Prostate gland (tissue), 2 donors: ENCODE results near the gene VAPB.

Source experiments
- POLR2A ChIP-seq: fragments of 450-650 bp; IDR thresholded peaks from one replicate; pipeline ENCODE4 v1.6.1; 2016; ENCODE audit warnings: antibody characterized with exemption, mild to moderate bottlenecking
- POLR2AphosphoS5 ChIP-seq: sonication (generic); formaldehyde crosslinking; IDR thresholded peaks from one replicate; pipeline ENCODE4 v1.6.1; 2017; ENCODE audit warnings: antibody characterized with exemption
- TF ChIP-seq, protein P1 (sequence below), 4 experiments: fragments of 200-600 bp in 2 of 4; fragments of 450-650 bp in 2 of 4; sonication (generic) in 2 of 4; IDR thresholded peaks; 1 replicate in 3 of 4; 2 replicates in 1 of 4; pipeline ENCODE4 v1.5.1; 2016 to 2019; ENCODE audit warnings: antibody characterized with exemption in 4 of 4, mild to moderate bottlenecking in 2 of 4, moderate library complexity in 2 of 4

DNA sequence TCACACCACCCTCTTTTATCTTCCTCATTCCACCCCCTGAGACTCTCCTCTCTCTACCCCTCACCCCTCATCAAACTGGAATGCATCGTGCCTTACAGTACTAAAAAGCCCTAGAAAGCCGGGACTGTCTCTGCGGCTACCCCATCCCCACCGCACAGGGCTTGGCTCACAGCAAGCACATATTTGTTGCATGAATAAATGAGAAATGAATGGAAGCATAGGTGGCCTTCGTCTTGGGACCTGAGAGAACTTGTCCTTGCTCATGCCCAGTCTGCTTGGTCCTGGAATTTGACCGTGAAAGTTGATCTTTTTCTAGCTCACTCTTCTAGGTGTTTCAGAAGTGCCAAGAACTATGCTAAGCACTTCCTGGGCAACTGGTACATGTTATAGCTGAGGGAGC is 72.9 kb downstream of the VAPB start:
- TF ChIP-seq, protein P1, sequence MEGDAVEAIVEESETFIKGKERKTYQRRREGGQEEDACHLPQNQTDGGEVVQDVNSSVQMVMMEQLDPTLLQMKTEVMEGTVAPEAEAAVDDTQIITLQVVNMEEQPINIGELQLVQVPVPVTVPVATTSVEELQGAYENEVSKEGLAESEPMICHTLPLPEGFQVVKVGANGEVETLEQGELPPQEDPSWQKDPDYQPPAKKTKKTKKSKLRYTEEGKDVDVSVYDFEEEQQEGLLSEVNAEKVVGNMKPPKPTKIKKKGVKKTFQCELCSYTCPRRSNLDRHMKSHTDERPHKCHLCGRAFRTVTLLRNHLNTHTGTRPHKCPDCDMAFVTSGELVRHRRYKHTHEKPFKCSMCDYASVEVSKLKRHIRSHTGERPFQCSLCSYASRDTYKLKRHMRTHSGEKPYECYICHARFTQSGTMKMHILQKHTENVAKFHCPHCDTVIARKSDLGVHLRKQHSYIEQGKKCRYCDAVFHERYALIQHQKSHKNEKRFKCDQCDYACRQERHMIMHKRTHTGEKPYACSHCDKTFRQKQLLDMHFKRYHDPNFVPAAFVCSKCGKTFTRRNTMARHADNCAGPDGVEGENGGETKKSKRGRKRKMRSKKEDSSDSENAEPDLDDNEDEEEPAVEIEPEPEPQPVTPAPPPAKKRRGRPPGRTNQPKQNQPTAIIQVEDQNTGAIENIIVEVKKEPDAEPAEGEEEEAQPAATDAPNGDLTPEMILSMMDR (IDR thresholded peaks at IDR 0.05) = no peak
- TF ChIP-seq POLR2A = no peak
- TF ChIP-seq POLR2AphosphoS5 = no peak
